Upper lobe of left lung (tissue), 6 donors: ENCODE measurements around the gene WTAP. TPM values are rescaled to one million over a fixed set of nuclear protein-coding genes. Genes with fewer than 3 reads are reported as not detected.

Experiments used
- ATAC-seq, 2 donors: fragments of 200-7000 bp; cut with Tn5 transposase; one replicate each; pipeline ENCODE4 v1.9.1; 2022; ENCODE audit warnings: mild to moderate bottlenecking in 2 of 2, moderate library complexity in 2 of 2; ENCODE audit not compliant: low FRiP score in 2 of 2
- DNase-seq, 2 donors: peaks; one replicate each; pipeline ENCODE4 v3.0.0-alpha.2; 2019 to 2020
- H3K27ac ChIP-seq, 4 donors: fragments of 200-600 bp; sonication (generic); one replicate each; pipeline ENCODE4 v1.5.1; 2016 to 2019
- H3K27me3 ChIP-seq, 4 donors: fragments of 200-600 bp; sonication (generic); one replicate each; pipeline ENCODE4 v1.5.1; 2017 to 2019
- H3K36me3 ChIP-seq, 4 donors: fragments of 200-600 bp; sonication (generic); one replicate each; pipeline ENCODE4 v1.5.1; 2016 to 2019
- H3K4me1 ChIP-seq, 4 donors: fragments of 200-600 bp; sonication (generic); one replicate each; pipeline ENCODE4 v1.5.1; 2018 to 2019
- H3K4me3 ChIP-seq, 4 donors: fragments of 200-600 bp; sonication (generic); one replicate each; pipeline ENCODE4 v1.5.1; 2017 to 2019; ENCODE audit warnings: mild to moderate bottlenecking in 2 of 4, moderate library complexity in 1 of 4
- H3K9me3 ChIP-seq, 4 donors: fragments of 200-600 bp; sonication (generic); one replicate each; pipeline ENCODE4 v1.5.1; 2018 to 2019
- CTCF ChIP-seq, 6 experiments: fragments of 450-650 bp in 4 of 6; fragments of 200-600 bp in 2 of 6; sonication (generic) in 2 of 6; IDR thresholded peaks; one replicate each; pipeline ENCODE4 v1.5.1; 2016 to 2019; ENCODE audit warnings: antibody characterized with exemption in 6 of 6
- EP300 ChIP-seq, 4 donors: sonication (generic); formaldehyde crosslinking; IDR thresholded peaks; one replicate each; pipeline ENCODE4 v1.5.1; 2017; ENCODE audit warnings: antibody characterized with exemption in 4 of 4, control low read depth in 2 of 4
- POLR2A ChIP-seq, 4 donors: fragments of 450-650 bp; IDR thresholded peaks; one replicate each; pipeline ENCODE4 v1.5.1; 2016 to 2017; ENCODE audit warnings: antibody characterized with exemption in 4 of 4, mild to moderate bottlenecking in 2 of 4
- POLR2AphosphoS5 ChIP-seq, 2 donors: sonication (generic); formaldehyde crosslinking; IDR thresholded peaks; one replicate each; pipeline ENCODE4 v1.5.1; 2017; ENCODE audit warnings: antibody characterized with exemption in 2 of 2
- WGBS, 2 donors: methylation state at CpG; one replicate each; pipeline ENCODE4 v1.1.5; 2017 to 2018; 5-methylcytosine and 5-hydroxymethylcytosine counted together
- total RNA-seq, 6 donors: library from RNA; depleted of rRNA in 4 of 6; stranded (reverse); fragments of >200 nt in 4 of 6; gene quantifications; one replicate each; pipeline versions ENCODE4 v1.1.0 to v1.2.1, GENCODE V29; 2016 to 2021
- donor health status: DM: no; HTN: no; CAD: no; lungs with moderate emphysema.
- donor health status: DM: no; HTN: yes; CAD: no; lungs with severe emphysema.

Gene WTAP
- total RNA-seq, 6 donors from 2014 or later, result 67.0 to 123 (median 90.6) TPM

DNA sequence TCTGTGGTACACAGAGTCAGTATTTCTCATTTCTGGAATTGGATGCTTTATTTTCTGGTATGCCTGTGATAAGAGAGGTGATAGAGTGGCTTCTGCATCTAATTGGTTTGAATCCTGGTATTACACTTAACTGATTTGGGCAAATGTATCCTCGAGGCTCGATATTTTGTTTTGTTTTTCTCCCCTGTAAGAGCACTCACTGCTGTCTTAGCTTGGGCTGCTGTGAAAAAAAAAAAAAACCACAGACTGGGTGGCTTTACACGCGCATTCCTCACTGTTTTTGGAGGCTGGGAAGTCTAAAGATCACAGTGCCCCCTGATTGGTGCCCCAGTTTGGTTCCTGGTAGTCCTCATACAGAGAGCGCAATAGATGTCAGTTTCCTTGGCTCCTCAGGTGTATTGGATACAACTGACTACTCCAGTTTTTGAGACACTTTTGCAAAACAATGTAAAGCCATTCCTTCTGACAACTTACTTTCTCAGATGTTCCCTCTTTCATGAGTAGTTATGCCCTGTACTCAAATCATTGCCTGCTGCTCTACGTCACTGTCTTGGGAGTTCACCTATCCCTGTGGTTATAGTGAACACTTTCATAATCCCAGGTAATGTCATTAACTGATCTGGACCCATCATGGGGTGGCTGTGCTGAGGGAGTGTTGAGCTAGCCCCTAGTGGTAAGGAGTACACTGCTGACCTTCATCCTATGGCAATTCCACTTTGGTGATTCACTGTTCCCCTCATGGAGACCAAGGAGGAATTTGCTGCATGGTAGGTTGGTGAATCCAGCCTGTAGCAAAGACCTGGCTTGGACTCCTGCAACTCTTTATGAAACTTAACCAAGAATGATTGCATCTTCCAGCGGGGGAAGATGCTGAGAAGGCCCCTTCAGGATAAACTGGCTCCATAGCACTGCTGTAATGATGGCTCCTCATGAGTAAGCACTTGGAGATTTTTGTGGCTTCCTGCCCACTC lies 31.0 kb downstream of the WTAP start:
- Histone ChIP-seq H3K36me3 (peaks cover 6 to 56% (median 23%) of the 10 kb centered on the region in 4 donors), H3K27me3 (no peaks in the 10 kb centered on the region), H3K27ac (peak overlapping the region in 1 of 4 donors; percentile 4), H3K9me3 (no peaks in the 10 kb centered on the region), H3K4me1 (peaks cover 19 to 23% (median 20%) of the 10 kb centered on the region in 4 donors), H3K4me3 (no peak overlapping the region)
- ATAC-seq (no peak), DNase-seq (no peak)
- TF ChIP-seq POLR2AphosphoS5 (IDR thresholded peaks at IDR 0.05) (no peak), CTCF (IDR thresholded peaks at IDR 0.05) (no peak), EP300 (IDR thresholded peaks at IDR 0.05) (no peak), POLR2A (IDR thresholded peaks at IDR 0.05) (no peak)
- WGBS, 2 donors, result 94% methylated on average over 7 of the region's 7 CpGs

- DNase-seq (no peak), ATAC-seq (no peak)
- WGBS, 2 donors, result 75 to 76% methylated on average over 2 of the region's 2 CpGs
- peaks cover 4 to 54% (median 16%) of the 10 kb centered on the region in 4 donors for H3K36me3 ChIP-seq
- H3K9me3 ChIP-seq, result no peaks in the 10 kb centered on the region
- no peaks in the 10 kb centered on the region for H3K27me3 ChIP-seq
- TF ChIP-seq CTCF (IDR thresholded peaks at IDR 0.05) (no peak), EP300 (IDR thresholded peaks at IDR 0.05) (no peak), POLR2AphosphoS5 (IDR thresholded peaks at IDR 0.05) (no peak), POLR2A (IDR thresholded peaks at IDR 0.05) (no peak)
- peaks cover 19 to 33% (median 21%) of the 10 kb centered on the region in 4 donors for H3K4me1 ChIP-seq
- no peak overlapping the region for H3K27ac ChIP-seq
- H3K4me3 ChIP-seq, result no peak overlapping the region
Measured at GRCh38 chr6:159759645-159760044, 32.3 kb downstream of the WTAP start.

DNA sequence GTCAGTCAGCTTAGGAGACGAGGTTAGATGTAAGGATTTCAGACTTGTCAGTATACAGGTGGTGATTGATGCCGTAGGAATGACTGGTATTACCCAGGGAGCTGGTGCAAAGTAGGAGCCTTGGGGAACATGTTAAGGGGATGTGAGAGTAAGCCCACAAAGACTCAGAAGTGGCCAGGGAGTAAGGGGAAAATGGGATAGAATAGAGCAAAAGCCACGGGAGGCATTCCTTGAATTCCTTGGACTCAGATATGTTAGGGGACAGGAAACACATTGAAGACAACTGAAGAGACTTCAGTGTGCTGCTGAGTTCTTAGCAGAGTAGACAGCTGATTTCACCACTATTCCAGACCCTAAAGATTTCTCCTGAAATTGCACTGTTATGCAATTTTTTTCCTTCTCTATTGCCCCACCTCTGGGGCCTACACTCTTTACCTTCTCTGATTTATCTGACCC lies 33.3 kb downstream of the WTAP start:
- no peak for ATAC-seq
- 60 to 64% methylated on average over 3 of the region's 3 CpGs for WGBS, 2 donors
- H3K36me3 ChIP-seq, result peaks cover 0 to 47% (median 7%) of the 10 kb centered on the region in 4 donors

DNA sequence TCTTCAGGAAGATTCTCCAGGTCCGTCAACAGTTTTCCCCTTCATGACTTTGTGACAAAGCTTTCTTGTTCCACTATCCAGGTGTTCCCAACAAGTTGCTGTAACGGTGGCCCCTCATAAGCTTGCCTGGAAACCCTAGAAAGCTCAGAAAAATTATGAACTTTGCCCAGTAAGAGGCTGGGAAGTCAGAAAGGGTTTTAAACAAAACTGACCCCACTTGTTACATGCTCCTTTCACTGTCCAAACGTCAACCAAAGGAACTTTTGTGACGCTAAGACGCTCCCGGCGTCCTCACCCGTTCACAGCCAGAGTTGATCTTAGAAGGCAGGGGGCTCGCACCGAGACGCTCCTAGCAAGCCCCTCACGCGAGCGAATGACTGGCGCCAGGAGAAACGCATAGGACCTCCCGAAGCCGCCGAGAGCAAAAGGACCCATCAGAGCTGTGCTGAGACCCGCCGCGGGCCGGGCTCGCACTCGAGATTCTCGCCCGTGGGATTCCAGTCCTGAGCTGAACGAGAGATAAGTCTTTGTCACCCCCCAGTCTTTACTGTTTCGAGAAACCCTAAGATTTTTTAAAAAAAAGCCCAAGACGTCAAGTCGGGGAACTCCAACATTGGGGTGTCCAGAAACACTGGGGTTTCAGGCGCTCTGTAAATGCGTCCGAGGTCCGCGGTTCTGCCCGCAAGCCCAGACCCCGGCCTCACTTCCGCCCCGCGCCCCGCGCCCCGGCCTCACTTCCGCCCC lies 34.0 kb downstream of the WTAP start:
- DNase-seq, result peak in 1 of 2 donors; percentile 28
- peak overlapping the region; percentile 92 to 98 (median 96) for H3K27ac ChIP-seq
- ATAC-seq, result peak in 1 of 2 donors; percentile 1
- TF ChIP-seq CTCF (IDR thresholded peaks at IDR 0.05) (no peak), POLR2A (IDR thresholded peaks at IDR 0.05) (no peak), POLR2AphosphoS5 (IDR thresholded peaks at IDR 0.05) (no peak), EP300 (IDR thresholded peaks at IDR 0.05) (no peak)
- peak overlapping the region; percentile 36 to 97 (median 82) for H3K4me3 ChIP-seq
- H3K27me3 ChIP-seq, result no peaks in the 10 kb centered on the region
- H3K9me3 ChIP-seq, result no peaks in the 10 kb centered on the region
- WGBS, 2 donors, result 5 to 18% methylated on average over 23 to 44 of the region's 45 CpGs
- peaks cover 0 to 45% (median 8%) of the 10 kb centered on the region in 4 donors for H3K36me3 ChIP-seq
- H3K4me1 ChIP-seq, result peaks cover 19 to 34% (median 21%) of the 10 kb centered on the region in 4 donors

More for the DNA sequence above, 33.3 kb downstream of the WTAP start:
- TF ChIP-seq POLR2AphosphoS5 (IDR thresholded peaks at IDR 0.05) (no peak), CTCF (IDR thresholded peaks at IDR 0.05) (no peak), POLR2A (IDR thresholded peaks at IDR 0.05) (no peak), EP300 (IDR thresholded peaks at IDR 0.05) (no peak)
- DNase-seq, result no peak
- Histone ChIP-seq H3K9me3 (no peaks in the 10 kb centered on the region), H3K4me3 (peak overlapping the region in 2 of 4 donors; percentile 80 to 97), H3K4me1 (peaks cover 19 to 34% (median 21%) of the 10 kb centered on the region in 4 donors), H3K27ac (peak overlapping the region; percentile 92 to 98 (median 96)), H3K27me3 (no peaks in the 10 kb centered on the region)
